ENCODE measurements around the gene ERICH6. TPM values are rescaled to one million over a fixed set of nuclear protein-coding genes. Genes with fewer than 3 reads are reported as not detected.

The ERICH6 gene
- total RNA-seq, 1 experiment from 2014 or later, result not detected

DNA sequence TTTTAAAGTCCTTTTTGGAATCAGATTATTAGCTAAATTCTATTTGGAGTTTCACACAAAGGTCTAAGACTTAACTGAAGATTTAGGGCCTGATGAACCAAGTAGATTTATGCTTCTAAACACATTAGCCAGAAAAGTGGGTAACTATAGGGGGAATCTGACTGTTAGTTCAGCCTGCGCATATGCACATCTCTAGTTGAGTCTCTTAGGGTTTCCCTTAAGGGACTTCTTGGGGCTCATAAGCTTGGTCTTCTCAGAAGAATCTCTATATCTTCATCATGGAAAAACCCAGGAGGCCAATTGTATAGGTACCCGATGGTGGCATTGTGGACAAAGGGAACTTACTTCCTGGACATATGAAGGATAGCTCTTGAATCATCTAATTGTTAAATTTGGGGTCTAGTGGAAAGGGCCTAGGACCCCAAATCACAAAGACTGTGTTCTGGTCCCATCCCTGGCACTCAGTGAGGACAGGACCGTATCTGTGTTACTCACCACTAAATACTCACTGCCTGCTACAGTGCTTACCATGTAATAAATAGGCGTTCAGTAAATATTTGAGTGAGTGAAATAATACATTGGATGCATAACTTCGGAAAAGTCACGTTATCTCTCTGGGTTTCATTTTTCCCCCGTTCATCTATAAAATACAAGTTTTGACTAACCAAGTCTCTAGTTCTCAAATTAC, 83.6 kb downstream of the ERICH6 start:
- H3K27me3 Mint-ChIP-seq (ENCODE audit: unreplicated experiment), result no peaks in the 10 kb centered on the region
- intact Hi-C loops (cut with micrococcal nuclease; ENCODE audit: unreplicated experiment), result no loop called here
- peaks cover 9% of the 10 kb centered on the region for H3K36me3 Mint-ChIP-seq (ENCODE audit: insufficient read depth, unreplicated experiment)
- CTCF ChIA-PET, result no interaction called here
- BruUV-seq (replicated peaks), result no TSS peak
- H3K4me3 Mint-ChIP-seq (ENCODE audit: low read depth, unreplicated experiment), result no peak overlapping the region
- TF ChIP-seq CTCF (IDR thresholded peaks at IDR 0.05; ENCODE audit: unreplicated experiment), result no peak
- DNase-seq, result no peak
- no peak overlapping the region for H3K27ac Mint-ChIP-seq (ENCODE audit: unreplicated experiment)
- peaks cover 12% of the 10 kb centered on the region for H3K4me1 Mint-ChIP-seq (ENCODE audit: low read depth, unreplicated experiment)
- H3K9me3 Mint-ChIP-seq (ENCODE audit: low read depth, unreplicated experiment), result no peaks in the 10 kb centered on the region

DNA sequence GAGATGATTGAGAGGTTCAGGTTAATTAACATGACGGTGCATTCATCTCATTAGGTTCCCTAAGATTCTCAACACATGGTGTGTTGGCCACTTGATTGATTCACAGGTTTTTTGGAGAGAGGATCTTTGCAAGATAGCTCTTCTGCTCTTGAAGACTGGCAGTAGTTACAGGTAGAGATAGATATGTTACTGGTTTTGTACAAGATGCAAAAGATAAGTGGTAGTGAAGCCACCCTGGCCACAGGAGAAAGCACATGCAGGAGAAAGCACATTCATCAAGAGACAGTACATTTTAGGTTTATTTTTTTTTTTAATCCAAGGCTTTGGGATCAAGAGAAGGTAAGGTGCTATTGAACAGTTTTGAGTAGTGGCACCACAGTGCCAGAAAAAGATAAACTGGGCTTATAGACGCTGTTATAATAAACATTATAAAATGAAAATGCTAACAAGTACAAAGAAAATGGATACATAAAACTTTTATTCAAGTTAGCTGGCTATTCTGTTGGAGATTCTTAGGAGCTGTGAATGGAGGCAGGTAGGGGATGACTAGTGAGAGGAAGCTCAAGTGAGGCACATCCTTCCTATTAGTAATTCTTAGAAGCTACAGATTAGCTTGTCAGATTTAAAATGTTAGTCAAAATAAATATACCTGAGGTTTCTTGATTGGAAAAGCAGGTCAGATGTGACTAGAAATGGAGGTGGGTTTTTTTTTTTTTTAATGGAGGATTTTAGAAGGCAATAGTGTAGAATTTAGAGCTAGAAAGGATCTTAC, 89.8 kb downstream of the ERICH6 start:
- Mint-ChIP-seq H3K9me3 (ENCODE audit: low read depth, unreplicated experiment) (peaks cover 3% of the 10 kb centered on the region), H3K36me3 (ENCODE audit: insufficient read depth, unreplicated experiment) (peaks cover 23% of the 10 kb centered on the region), H3K27me3 (ENCODE audit: unreplicated experiment) (no peaks in the 10 kb centered on the region), H3K4me3 (ENCODE audit: low read depth, unreplicated experiment) (no peak overlapping the region), H3K4me1 (ENCODE audit: low read depth, unreplicated experiment) (peaks cover 22% of the 10 kb centered on the region), H3K27ac (ENCODE audit: unreplicated experiment) (no peak overlapping the region)
- no TSS peak for BruUV-seq (replicated peaks)
- no peak for TF ChIP-seq CTCF (IDR thresholded peaks at IDR 0.05; ENCODE audit: unreplicated experiment)
- intact Hi-C loops (cut with micrococcal nuclease; ENCODE audit: unreplicated experiment), result no loop called here
- CTCF ChIA-PET, result interaction anchor here (0.6 to 0.7 kb wide), 2 partner anchors 38 to 1669 kb away, joined by 4 to 5 read pairs; no protein-coding TSS in a partner anchor
- no peak for DNase-seq

DNA sequence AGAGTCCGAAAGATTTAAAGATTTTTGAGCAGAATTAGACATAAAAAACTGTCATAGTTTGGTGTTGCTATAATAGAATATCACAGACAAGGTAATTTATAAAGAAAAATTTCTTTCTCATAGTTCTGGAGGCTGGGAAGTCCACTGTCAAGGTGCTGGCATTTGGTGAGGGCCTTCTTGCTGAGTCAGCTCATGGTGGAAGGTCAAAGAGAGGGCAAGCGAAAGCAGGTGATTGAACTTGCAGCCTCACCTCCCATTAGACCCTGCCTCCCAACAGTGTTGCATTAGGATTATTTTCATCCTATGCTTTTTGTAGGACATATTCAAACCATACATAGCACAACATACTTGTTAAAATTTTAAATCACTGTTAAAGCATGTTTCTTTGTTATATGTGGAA, 90.7 kb downstream of the ERICH6 start:
- BruUV-seq (replicated peaks), result no TSS peak

GRCh38 chr3:150612494-150612893, 91.2 kb downstream of the ERICH6 start:
- Mint-ChIP-seq H3K4me1 (ENCODE audit: low read depth, unreplicated experiment) (peaks cover 33% of the 10 kb centered on the region), H3K36me3 (ENCODE audit: insufficient read depth, unreplicated experiment) (peaks cover 24% of the 10 kb centered on the region), H3K27ac (ENCODE audit: unreplicated experiment) (no peak overlapping the region)

More for the DNA sequence above, 90.7 kb downstream of the ERICH6 start:
- TF ChIP-seq CTCF (IDR thresholded peaks at IDR 0.05; ENCODE audit: unreplicated experiment), result no peak
- no peak for DNase-seq
- CTCF ChIA-PET, result no interaction called here
- intact Hi-C loops (cut with micrococcal nuclease; ENCODE audit: unreplicated experiment), result no loop called here
- Mint-ChIP-seq H3K4me1 (ENCODE audit: low read depth, unreplicated experiment) (peaks cover 27% of the 10 kb centered on the region), H3K27me3 (ENCODE audit: unreplicated experiment) (no peaks in the 10 kb centered on the region), H3K27ac (ENCODE audit: unreplicated experiment) (no peak overlapping the region), H3K4me3 (ENCODE audit: low read depth, unreplicated experiment) (no peak overlapping the region), H3K9me3 (ENCODE audit: low read depth, unreplicated experiment) (peaks cover 3% of the 10 kb centered on the region), H3K36me3 (ENCODE audit: insufficient read depth, unreplicated experiment) (peaks cover 20% of the 10 kb centered on the region)

More at GRCh38 chr3:150612494-150612893, 91.2 kb downstream of the ERICH6 start:
- BruUV-seq (replicated peaks), result no TSS peak
- H3K4me3 Mint-ChIP-seq (ENCODE audit: low read depth, unreplicated experiment), result no peak overlapping the region
- no peak for DNase-seq
- CTCF ChIA-PET, result no interaction called here
- peaks cover 3% of the 10 kb centered on the region for H3K9me3 Mint-ChIP-seq (ENCODE audit: low read depth, unreplicated experiment)
- no peak for TF ChIP-seq CTCF (IDR thresholded peaks at IDR 0.05; ENCODE audit: unreplicated experiment)
- H3K27me3 Mint-ChIP-seq (ENCODE audit: unreplicated experiment), result no peaks in the 10 kb centered on the region
- intact Hi-C loops (cut with micrococcal nuclease; ENCODE audit: unreplicated experiment), result no loop called here
